GF-D8 (cell line): Measurements from ENCODE around the gene AUH.

Experiments
- DNase-seq: peaks from one replicate; lab custom pipeline; 2025; lab: John Stamatoyannopoulos, UW

The AUH gene

DNA sequence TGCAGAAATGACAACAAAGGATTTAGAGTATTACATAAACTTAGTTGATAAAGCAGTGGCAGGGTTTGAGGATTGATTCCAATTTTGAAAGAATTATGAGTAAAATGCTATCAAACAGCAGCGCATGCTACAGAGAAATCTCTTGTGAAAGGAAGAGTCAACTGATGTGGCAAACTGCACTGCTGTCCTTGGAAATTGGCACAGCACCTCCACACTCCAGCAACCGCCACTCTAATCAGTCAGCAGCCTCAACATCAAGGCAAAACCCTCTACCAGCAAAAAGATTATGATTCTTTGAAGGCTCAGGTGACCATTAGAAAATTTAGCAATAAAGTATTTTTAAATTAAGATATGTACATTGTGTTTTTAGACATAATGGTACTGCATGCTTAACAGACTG lies 66.4 kb downstream of the AUH start:
- DNase-seq = no peak

DNA sequence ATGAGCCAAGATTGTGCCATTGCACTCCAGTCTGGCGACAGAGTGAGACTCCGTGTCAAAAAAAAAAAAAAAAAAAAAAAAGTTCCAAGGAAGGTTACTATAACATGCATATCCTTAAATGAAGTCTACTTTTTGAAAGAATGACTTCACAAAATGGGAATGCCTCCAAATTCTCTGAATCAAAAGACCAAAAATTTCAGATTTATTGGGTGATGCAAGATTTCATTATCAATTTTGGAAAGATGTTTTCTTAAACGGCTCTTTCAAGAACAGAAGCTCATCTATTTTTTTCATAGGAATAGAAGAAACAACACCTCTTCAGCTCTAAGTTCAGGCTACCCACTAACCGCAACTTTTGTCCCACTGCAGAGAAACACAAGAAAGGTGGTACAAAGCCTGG lies 69.9 kb downstream of the AUH start:
- no peak for DNase-seq

DNA sequence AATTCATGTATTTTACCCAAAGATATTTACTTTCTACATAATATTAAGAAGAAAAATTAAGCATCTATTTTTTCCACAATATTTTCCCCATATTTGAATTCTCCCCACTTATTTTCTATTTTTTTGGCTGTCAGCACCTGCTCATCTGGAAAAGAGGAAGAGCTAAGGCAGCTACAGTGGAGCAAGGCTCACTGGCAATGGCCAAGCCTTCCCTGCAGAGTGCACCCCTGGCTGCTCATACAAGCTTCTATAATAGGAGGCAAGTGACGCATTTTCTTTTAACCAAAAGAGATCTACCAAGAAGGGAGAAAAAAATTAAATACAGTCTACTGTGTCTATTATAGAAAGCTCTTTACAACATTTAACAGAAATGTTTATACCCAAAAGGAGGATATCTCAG lies 72.5 kb downstream of the AUH start:
- no peak for DNase-seq

DNA sequence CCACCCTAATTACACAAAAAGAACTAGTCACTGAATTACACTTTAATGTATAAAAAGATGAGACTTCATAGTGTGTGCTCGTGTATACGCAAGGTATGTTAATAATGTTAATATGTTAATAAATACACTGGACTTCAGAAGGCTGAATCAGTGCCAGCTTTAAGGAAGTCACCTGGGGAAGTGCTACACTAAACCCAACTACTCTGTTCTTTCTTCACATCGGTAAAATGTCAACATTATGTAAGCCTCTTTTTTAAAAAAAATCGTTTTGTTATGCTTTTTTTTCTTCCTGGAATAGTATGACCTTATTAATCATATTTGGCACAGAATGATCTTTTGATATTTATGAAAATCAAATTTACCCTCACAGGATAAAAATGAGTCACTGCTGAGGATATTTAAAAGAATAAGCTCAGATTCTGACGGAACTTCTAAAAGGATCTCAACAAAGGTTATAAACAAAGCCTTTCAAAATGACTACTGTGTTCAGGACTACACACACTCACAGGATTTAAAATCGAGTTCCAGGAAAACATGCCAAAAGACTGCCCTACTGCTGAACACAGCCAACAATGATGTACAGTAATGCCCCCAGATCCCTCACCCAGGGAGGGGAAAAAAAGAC lies 75.9 kb downstream of the AUH start:
- DNase-seq = no peak

DNA sequence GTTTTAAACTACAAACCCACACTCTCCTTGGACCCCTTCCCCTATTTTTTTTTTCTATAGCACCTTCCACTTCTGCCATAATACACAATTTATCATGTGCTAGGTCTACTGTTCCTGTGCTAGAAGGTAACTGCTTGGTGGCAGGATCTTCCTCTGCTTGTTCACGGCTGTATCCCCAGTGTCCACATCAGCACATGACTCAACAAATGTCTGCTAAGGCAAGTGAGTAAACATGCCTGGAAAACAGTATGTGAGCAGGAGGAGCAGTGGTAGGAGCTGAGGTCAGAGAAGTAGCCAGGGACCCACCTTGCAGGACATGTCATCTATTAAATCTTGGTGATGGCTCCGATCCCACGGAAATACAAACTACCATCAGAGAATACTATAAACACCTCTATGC lies 79.4 kb downstream of the AUH start:
- DNase-seq = no peak

DNA sequence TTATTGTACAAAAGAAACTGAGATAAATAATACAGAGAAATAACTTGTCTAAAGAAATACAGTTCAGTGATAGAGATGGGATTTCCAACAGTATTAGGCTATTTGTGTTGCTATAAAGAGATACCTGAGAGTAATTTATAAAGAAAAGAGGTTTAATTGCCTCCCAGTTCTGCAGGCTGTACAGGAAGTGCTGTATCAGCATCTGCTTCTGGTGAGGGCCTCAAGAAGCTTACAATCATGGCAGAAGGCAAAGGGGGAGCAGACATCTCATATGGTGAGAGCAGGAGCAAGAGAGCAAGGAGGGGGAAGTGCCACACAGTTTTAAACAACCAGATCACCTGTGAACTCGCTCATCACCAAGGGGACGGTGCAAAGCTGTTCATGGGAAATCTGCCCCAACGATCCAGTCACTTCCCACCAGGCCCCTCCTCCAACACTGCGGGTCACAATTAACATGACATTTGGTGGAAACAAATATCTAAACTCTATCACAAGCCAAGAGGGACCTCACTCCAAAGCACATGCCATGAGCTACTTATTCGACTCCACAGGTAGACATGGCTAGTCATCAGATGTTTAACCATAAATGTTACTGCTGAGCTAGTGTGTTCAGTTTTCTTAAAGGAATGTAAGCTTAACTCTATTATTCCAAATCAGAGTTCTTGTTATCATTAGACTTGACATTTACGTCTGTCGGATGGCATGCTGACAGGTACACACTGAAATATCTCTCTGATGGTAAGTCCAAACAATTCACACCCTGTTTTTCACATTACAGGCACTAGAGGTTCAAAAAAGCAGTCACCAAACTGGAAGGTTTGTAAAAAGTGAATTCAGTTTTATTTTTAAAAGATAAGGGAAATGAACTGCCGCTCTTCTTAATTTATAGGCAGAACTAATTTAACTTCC lies 82.2 kb downstream of the AUH start:
- no peak for DNase-seq

DNA sequence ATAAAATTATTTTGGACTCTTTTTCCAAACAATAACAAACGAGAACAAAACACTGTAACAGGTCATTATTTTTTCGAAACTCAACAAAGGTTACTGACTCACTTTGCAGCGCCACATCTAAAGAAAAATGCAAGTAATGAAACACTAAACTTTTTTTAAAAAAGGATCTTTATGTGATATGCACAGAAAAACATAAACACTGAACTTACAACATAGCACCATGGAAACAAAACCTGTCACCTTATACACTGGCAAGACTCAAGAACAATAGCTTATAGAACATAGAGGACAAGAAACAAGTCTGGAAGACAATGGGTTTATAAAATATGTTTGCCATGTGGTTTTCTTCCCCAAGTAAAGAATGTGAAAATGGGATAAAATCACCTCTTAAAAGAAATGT lies 85.2 kb downstream of the AUH start:
- no peak for DNase-seq

DNA sequence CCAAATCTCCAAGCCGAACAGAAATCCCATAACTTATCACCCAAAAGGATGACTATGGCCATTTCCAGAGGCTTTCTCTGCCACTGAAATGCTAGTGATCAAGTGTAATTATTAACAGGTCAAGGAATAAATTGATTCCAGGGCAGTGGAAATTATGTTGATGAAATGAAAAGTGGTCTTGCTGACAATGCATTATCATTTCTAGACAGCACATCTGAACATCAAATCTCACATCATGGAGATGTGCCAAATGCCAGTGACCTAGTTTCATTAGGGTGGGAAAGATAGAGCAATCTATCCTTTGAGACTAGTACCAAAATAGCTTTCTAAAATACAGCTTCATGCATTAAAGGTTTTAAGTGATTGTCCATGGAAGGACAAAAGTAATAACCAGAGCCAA lies 86.1 kb downstream of the AUH start:
- DNase-seq = no peak

DNA sequence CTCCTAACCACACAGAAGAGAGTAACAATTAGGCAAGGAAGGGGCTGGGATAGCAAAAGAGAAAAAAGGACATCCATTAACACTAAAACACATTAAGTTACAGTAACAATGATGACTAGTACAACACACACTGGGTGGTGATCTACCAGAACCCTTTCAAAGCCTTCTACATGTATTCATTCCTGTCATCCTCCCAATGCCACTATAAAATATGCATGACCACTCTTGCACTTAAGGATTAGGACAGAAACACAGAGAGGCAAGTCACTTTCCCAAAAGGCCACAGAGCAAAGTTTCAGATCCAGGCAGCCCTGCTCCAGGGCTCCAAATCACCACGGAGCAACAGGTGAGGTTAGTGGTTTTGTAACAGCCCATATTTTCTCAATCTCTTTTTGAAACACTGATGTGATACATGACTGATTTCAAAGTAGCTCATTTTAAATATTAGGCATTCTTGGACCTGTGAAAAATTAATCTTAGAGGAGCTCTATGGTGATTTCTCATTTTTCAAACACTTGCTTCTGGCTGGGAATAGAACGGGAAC lies 86.7 kb downstream of the AUH start:
- no peak for DNase-seq

DNA sequence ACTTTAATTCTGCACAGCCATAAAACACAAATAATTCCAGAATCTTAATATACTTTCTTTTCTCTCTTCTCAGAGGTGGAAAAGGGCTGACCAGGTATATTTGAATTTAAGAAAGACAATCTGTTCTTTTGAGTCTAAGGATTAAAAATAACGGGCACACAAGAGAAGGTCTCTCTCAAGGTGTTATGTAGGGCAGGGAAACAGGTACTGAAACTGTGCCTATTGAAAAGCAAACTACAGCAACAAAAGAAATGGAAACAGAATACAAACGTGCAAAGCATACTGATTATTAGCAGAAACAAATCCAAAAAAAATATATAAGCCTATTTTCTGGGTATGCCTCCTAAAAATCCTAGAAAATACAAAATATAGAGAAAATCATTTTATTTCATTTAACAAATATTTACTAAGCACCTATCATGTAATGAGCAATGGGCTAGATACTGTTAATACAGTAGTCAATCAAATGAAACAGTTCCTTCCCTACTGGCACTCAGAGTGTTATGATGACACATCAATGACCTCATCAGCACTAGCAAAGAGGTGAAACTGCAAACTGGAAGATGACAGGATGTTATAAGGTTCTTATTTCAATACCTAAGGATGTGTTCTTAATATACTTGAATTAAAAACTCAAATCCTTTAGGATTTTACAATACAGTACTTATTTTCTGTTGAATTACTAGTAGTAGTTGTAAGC lies 87.7 kb downstream of the AUH start:
- no peak for DNase-seq

DNA sequence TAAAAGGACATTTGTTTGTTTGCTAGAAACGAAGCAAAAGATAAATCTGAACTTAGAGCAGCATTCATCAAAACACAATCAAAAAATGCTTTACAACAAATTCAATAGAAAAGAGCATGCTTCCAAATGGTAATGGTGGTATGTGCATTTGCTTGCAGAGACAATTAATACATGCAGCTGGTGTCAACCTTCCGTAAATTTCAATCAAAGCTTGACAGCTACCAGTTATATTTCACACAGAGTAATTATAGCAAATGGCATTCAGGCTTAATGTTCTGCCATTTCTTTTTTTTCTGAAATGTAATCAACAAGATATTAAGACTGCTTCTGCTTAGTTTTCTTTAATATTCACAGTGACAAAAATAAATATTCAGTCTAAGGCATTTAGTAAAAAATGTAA lies 90.6 kb downstream of the AUH start:
- no peak for DNase-seq

DNA sequence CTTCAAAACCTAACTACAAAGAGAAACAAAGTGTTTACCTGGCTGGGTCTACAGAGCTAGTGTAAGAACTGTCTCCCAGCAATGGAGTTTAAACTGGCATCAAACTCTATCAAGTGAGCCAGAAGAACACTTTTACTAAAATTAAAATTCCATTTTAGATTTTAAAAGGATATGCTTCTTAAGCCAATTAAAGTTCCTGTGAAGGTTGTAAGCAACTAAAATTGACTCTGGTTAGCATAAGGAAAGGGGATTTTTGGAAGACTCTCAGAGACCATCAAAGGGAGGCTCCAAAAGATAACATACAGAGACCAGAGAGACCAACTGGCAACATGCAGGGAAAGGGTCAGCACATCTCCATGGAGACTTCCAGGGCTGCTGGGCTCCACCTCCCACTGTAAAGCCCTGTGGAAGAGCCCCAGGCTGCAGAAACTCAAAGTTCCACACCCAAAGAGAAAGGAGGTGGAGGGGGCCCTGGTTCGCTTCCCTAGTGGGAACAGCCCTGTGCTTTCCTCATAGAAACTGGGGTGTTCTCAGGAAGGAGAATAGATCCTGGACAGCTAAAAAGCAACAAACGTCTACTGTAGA lies 91.7 kb downstream of the AUH start:
- DNase-seq = no peak

DNA sequence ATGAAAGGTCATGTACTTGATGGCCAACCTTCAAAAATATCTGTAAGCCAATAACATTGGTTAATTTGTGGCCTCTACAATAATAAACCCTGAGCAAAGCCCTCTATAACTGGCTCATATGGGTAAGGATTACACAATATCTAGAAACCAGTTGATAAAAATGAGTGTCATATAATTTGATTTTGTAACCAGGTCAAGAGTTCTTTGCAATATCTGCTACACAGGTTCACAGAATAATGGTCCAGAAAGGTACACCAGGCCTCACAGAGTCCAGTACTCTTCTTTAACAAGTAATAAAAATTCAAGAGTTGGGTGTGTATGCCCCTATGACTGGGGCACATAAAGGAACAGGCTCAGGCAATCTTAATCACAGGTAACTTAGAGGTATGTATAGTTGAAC lies 95.3 kb downstream of the AUH start:
- no peak for DNase-seq

DNA sequence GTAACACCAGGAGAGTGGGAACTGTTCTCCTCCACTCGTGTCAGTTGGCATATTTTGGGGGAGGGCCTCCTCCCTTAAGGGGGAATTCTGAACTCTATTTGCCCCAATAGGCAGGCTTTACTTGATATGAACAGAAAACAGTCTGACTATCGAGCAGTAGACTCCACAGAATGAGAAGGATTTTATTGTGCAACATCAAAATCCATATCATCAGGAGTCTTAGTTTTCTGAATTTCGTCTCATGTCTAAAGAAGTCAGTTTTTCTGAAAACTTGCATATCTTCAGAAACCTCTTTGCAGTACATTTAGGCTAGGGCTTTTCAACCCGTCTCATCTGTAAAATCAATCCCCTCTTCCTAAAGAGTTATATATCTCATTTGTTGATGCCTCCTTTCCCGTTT lies 96.2 kb downstream of the AUH start:
- no peak for DNase-seq

DNA sequence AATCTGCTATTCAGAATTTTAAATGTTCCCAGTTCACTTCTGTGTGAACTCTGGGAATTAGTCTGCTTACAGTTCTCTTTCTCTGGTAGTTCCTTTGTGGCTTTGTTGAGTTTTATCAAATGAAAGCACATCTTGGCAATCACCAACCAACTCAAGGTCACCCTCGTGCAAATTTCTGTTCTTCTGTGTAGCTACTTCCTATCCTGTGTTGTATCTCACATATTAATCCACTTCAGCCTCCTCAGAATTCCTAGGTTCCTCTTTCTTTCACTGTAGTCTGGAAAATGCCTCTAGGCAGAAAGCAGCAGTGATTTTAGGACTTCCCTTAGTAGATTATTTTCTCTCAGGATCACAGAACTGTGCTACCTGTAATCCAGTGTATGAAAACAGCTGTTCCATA lies 100.3 kb downstream of the AUH start:
- DNase-seq = peak; percentile 13

DNA sequence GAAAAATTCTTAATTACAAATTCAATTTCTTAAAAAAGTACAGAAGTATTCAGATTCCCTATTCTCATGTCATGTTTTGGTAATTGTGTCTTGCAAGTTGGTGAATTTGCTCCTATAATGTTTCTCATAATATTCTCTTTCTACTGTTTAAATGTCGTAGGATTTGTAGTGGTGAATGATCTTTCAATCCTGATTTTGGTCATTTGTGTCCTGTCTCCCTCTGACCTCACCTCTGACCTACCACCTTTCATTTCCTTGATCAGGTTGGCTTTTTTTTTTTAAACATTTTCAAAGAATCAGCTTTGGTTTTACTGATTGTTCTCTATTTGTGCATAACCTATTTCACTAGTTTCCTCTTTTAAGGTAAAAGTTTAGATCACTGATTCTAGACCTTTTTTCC lies 102.6 kb downstream of the AUH start:
- DNase-seq = no peak

DNA sequence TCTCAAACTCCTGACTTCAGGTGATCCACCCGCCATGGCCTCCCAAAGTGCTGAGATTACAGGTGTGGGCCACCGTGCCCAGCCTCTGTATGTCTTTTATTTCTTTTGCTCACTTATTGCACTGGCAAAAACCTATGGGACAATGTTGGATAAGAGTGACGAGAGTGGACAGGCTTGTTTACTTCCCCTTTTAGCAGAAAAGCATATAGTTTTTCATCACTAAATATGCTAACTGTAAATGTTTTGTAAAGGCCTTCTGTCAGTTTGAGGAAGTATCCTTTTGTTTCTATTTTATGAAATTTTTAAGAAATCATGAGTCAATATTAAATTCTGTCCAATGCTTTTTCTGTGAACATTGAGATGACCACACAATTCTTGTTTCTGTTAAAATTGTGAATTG lies 103.3 kb downstream of the AUH start:
- DNase-seq = peak; percentile 2

DNA sequence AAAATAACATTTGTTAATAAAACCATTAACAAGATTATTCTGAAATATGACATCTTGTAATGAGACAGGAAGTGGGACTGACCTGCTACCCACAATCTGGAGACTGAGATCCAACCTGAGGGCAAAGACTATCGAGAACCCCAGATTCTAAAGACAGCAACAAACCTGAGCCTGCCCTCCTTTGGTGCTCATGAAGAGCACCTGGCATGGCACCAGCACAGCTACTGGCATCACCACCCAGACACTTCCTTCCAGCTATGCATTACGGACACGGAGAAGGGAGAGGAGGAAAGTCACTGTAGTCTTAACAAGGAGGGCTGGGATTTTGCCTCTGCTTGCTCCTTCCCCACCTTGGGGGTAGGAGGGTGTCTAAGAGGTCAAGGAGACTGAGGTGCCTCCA lies 105.5 kb downstream of the AUH start:
- DNase-seq = no peak

DNA sequence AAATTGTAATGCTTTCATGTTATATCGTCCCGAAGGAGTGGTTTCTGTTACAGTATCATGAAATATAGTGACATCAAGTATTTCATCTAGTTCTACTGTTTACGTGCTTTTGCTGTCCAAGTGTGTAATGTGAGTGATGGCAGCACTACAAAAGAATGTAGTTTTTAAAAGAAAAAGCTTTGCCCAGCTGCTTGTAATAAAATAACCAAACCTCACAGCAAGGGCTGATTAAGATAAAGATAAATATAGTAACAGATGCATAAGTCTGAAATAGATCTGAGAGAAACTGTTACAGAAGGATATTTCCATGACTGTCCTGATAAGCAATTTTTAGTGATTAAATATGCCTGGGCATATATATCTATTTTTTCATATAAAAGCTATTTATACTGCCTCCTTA lies 106.4 kb downstream of the AUH start:
- DNase-seq = no peak

DNA sequence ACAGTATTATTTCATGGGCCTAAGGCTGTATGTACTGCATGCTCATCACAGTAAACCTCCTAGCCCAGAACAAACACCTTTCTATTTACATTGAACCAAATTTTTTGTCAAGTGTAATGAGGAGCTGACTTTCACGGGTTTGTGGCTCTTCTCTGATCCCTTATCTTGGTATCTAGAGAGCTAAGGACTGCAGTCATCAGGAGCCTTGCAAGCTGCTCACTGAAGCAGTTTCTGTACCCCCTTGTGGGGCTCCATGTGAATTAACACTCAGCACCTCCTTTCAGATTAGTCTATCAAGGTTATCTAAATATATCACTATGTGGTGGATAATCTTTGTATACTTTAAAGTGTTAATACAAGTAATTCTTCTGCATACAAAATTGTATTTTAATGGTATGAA lies 108.2 kb downstream of the AUH start:
- peak; percentile 2 for DNase-seq

DNA sequence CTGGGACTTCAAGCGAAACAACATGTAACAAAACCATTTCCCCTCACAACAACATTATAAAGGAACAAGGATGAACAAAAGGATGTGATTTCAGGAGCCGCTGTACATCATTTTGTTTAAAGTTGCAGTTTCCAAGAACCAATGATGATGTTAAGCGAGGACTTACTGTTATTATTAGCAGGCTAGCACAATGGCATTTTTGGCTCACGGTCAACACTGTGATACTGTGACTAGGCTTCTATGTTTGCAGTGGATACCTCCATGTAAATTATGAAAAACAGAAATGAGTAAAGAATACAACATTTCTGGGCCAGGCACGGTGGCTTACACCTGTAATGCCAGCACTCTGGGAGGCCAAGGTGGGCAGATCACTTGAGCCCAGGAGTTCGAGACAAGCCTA lies 113.0 kb downstream of the AUH start:
- no peak for DNase-seq

DNA sequence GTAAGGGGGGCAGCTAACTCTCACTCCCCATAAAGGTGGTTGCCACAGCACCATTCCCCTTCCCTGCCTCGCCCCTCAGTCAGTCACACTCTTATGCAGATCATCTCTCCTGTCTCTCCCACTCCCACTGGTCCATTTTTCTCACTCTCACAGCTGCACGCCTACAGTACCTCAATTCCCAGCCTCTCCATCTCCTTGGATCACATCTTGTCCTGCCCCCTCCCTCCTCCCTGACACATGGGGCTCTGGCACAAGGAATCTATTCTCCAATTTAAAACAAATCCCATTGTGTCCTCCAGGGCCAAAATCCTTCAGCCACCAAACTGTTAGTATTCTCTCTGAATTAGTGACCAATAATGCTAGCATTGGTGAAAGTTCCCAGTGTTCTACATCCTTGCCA lies 114.4 kb downstream of the AUH start:
- no peak for DNase-seq

DNA sequence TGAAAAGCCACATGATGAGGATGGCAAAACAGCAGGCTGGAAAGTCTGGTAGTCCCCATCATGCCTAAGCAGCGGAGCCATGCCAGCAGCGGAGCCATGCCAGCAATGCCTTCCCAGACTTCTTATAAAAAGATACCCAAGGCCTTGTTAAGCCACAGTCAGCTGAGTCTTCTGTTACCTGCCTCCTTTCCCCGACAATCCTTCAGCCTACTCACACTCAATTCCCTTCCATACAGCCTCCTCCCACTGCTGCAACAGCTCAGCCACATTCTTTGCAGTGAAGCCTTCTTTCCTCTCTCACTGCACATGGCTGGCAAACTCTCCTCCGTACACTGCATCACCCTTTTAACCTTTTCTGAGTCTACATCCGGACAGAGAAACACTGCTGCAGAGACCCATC lies 114.9 kb downstream of the AUH start:
- DNase-seq = no peak
